Measurements from ENCODE around the gene EPS8L3.
"Not testable (repeated sequence)": the region's sequence is repeated elsewhere in the genome, so short reads cannot be mapped to it uniquely, and the experiment has no call there.

The EPS8L3 gene, protein sequence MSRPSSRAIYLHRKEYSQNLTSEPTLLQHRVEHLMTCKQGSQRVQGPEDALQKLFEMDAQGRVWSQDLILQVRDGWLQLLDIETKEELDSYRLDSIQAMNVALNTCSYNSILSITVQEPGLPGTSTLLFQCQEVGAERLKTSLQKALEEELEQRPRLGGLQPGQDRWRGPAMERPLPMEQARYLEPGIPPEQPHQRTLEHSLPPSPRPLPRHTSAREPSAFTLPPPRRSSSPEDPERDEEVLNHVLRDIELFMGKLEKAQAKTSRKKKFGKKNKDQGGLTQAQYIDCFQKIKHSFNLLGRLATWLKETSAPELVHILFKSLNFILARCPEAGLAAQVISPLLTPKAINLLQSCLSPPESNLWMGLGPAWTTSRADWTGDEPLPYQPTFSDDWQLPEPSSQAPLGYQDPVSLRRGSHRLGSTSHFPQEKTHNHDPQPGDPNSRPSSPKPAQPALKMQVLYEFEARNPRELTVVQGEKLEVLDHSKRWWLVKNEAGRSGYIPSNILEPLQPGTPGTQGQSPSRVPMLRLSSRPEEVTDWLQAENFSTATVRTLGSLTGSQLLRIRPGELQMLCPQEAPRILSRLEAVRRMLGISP

DNA sequence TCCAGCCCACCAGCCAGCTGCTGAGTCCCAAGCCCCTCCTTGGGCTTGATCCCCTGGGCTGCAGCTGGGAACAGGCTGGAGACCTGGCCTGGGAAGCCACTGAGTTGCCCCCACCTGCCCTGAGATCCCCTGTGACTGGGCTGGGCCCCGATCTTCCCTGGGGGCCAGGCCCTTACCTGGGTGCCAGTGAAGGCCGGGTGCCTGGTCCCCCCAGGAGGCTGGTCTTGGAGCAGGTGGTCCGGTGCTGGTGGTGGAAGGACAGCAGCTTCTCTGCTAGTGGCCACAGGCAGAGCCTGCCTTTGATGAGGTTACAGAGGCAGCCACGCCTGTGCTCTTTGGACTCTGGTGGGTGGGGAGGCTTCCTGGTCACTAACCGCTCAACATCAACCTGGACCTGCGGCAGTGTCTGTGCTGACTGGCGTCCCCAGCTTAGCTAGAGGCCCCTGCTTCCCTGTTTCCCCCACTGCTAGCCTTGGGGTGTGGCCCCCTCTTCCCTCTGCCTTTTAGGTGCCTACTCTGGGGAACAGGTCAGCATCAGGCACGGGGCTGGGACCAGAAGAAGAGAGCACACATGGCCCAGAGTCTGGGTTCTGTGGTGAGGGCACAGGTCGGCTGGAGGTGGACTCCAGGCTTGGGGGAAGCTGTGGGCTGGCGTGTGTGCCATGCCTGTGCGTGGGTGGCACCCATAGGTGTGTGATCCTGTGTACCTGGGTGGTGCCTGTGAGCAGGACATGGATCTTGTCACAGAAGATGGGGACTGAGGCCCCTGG is at the start of gene EPS8L3:
TSS of gene EPS8L3 (minus strand) at position 278 of the 770 bp plus-strand sequence. CDS start 2,174 bp downstream, outside the sequence.
- no peak for DNase-seq

DNA sequence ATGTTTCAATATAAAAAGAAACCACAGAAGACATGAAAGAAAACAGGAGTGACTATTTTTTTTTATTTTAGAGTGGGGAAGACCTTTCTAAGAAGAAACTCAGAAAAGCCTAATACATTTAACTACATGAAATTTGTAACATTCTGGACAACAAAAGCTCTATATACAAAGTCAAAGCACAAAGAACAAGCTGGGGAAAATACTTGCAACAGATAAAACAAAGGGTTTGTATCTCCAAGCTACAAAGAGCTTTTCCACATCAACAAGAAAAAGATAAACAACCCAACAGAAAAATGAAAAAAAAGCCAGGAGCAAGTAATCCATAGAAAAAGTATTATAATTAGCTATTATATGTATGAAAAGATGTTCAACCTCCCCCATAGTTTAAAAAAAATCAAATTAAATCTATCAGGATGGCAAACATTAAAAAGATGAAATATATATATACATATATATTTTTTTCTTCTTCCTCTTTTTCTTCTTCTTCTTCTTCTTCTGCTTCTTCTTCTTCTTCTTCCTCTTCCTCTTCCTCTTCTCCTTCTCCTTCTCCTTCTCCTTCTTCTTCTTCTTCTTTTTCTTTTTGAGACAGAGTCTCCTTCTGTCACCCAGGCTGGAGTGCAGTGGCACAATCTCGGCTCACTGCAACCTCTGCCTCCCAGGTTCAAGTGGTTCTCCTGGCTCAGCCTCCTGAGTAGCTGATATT is 49.1 kb upstream of the EPS8L3 start:
- no peak for DNase-seq

- DNase-seq: no peak
These were observed 45.0 kb upstream of the EPS8L3 start for GRCh38 chr1:109808703-109809102.

GRCh38 chr1:109807822-109808680 is 44.3 kb upstream of the EPS8L3 start:
- DNase-seq: no peak

- DNase-seq: no peak
These were observed 43.7 kb upstream of the EPS8L3 start for GRCh38 chr1:109807402-109807801.

GRCh38 chr1:109806733-109807400 is 43.1 kb upstream of the EPS8L3 start:
- no peak for DNase-seq

GRCh38 chr1:109805486-109806165 is 41.9 kb upstream of the EPS8L3 start:
- no peak for DNase-seq

DNA sequence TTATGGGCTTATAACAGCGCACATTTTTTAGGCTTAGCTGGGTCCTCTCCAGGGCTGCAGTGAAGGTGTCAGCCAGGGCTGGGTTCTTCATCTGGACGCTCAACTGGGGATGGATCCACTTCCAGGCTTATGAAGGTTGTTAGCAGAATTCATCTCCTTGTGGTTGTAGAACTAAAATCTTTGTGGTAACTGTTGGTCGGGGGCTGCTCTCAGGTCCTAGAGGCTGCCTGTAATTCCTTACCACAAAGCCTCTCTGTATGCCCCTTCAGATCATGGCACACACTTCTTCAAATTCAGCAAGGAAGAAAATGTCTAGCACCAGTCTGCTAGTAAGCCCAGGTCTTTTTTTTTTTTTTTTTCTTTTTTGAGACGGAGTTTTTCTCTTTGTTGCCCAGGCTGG is 40.9 kb upstream of the EPS8L3 start:
- no peak for DNase-seq

DNA sequence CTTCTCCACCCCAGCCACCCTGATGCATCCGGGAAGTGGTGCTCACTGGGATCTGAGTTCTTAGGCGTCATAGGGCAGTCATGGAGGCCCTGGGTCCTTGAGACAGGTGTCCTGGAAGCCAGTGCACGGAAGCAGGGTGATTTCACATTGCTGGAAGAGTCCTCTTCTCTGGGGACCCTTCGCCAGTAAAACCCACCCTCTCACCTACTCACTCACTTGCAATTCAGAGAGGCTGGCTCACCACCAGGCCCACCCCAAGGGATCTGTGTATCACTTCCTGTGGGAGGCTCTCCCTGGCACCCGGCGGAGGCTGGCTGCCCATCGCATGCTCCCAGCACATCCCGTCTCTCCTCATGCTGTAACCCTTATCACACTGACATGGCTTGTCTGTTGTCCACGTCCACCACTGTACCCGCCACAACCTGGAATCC is 40.2 kb upstream of the EPS8L3 start:
- DNase-seq: no peak

DNA sequence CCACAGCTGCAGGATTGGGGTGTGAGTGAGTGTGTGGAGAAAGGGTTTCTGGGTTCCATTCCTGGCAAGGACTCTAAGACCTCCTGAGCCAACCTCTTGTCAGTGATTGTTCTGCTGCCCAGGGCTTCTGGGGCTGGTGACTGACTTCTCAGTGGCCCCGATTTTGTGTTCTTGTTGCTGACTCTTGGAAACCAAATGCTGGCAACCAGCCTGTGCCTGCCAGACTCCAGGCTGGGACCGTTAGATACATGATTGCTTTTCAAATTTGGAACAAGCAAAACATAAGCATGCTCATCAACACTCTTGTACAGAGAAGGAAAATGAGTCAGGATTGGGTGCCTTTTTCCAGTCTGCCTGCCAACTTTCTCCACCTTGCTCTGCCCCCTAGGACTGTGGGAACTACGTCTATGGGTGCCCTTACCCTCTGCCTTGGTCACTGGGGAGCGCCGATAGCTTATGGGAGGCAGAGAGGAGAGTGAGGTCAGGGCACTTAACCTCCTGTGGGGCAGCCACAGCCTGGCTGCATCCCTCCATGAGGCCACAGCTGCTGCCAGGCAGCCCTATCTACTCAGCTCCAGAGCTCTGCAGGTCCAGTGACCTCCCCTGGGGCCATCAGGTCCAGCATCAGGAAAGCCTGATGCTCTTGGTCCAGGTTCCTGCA is 39.3 kb upstream of the EPS8L3 start:
- no peak for DNase-seq

GRCh38 chr1:109802136-109802900 is 38.6 kb upstream of the EPS8L3 start:
- DNase-seq: no peak

GRCh38 chr1:109801791-109802135 is 38.0 kb upstream of the EPS8L3 start:
- no peak for DNase-seq

GRCh38 chr1:109800291-109800690 is 36.6 kb upstream of the EPS8L3 start:
- DNase-seq: no peak

- no peak for DNase-seq
These were observed 35.7 kb upstream of the EPS8L3 start for GRCh38 chr1:109799445-109799844.

GRCh38 chr1:109797303-109797595 is 33.5 kb upstream of the EPS8L3 start:
- DNase-seq: not testable (repeated sequence)

DNA sequence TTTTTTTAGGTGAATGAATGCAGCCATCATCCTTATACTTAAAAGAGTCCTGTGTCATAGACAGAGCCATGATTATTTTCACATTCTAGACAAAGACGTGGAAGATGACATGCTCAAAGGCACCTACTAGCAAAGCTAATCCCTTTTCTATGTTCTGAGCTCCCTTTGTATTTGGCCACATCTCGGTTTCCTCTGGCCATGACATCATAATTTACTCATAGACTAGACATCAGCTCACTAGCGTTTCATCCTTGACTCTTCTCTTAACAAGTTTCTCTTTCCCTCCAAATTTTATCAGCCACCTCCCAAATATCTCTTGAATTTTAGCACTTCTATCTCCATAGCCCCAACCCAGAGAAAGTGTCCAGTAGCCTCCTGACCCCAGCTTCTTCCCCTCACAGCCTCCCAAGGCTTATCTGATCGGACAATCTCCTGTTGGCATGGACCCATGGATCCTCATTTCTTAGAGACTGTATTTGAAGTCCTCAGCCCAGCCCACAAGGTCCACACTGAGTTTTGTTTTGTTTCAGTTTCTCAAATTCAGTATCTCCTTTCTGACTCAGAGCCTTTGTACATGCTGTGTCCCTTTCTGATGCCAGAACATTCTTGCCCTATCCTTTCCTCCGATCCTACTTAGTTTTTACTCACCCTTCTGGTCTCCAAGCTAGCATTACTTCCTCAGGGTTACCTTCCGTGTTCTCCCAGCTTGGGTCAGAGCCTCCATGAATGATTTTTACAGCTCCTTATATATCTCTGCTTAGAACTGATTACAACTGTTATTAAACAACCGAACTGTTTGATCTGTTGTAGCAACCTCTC is 33.0 kb upstream of the EPS8L3 start:
- DNase-seq: no peak

- DNase-seq: no peak
These were observed 30.8 kb upstream of the EPS8L3 start for GRCh38 chr1:109794319-109795132.

All from NCI-H82 (cell line).